Right renal cortex interstitium (tissue), 3 donors: Measurements from ENCODE around the gene GARS1. TPM values are rescaled to one million over a fixed set of nuclear protein-coding genes. Genes with fewer than 3 reads are reported as not detected.
"Not testable (repeated sequence)": the region's sequence is repeated elsewhere in the genome, so short reads cannot be mapped to it uniquely, and the experiment has no call there.

Experiments used
- DNase-seq, 3 donors: peaks; one replicate each; pipeline ENCODE4 v3.0.0-alpha.2; 2013; ENCODE audit warnings: low read depth in 3 of 3, low spot score in 2 of 3
- polyA plus RNA-seq, 3 donors: library from polyadenylated mRNA; unstranded; fragments of 120-200 nt; gene quantifications; one replicate each; pipeline ENCODE4 v1.2.1, GENCODE V29; 2013; ENCODE audit not compliant: insufficient read length in 3 of 3

GARS1 gene
- 100 to 1,000 TPM in 1 of 3 donors, 10 to 100 TPM in 2; 95.8 to 101 (median 98.7) TPM for polyA plus RNA-seq

DNA sequence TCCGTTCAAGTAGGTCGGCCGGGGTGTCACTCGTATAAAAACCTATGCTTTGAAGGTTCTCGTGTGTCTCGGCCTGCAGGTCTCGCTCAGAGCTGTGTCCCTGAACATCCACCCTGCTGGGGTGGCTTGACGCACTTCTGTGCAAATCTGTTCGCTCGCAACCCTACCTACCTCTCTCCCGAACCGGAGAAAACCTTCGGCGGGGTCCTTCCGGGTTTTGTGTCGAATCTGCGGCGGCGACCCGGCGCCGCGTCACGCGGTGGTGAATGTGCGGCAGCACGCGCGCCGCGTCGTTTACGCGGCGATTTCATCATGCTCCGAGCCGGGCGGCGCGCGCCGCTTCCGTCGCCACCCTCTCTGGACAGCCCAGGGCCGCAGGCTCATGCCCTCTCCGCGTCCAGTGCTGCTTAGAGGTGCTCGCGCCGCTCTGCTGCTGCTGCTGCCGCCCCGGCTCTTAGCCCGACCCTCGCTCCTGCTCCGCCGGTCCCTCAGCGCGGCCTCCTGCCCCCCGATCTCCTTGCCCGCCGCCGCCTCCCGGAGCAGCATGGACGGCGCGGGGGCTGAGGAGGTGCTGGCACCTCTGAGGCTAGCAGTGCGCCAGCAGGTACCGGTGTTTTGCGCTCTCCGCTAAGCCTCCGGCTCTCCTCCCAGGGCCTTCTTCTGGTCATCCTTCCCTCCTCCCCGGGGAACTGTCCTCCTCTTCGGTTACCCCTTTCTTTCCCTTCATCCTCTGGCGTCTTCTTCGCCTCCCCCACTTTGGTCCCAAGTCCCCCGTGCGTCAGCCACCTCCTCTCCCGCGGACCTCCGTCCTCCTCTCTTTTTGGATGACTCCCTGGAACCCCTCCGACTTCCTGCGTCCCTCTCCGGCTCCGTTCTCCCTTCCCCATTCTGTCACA lies at the start of gene GARS1:
TSS of gene GARS1 (plus strand) at position 339 of the 896 bp plus-strand sequence. CDS start at position 383, 44 bp downstream.
- DNase-seq = peak; percentile 80 to 84 (median 83)

GRCh38 chr7:30545791-30546555 lies 48.7 kb upstream of the GARS1 start:
- no peak for DNase-seq

DNA sequence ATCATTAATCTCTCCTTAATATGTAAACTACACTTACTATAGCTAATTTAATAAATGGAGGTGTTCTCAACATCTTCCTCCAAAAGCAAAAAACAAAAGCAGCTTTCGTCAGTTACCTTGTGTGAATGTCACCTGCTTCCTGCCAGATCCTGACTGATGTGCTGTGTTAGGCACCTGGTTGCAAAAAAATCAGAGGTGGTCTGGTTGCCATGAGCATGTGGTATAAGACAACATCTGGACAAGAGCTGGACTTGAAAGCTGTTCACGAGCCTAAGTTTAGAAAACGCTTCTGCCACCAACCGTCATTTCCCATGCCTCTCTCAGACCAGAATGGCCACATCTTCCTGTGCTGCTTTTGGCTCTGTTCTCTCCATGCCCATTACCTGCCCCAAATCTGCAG lies 48.1 kb upstream of the GARS1 start:
- DNase-seq = no peak

GRCh38 chr7:30548845-30549244 lies 45.8 kb upstream of the GARS1 start:
- DNase-seq = peak in 2 of 3 donors; percentile 37 to 71

DNA sequence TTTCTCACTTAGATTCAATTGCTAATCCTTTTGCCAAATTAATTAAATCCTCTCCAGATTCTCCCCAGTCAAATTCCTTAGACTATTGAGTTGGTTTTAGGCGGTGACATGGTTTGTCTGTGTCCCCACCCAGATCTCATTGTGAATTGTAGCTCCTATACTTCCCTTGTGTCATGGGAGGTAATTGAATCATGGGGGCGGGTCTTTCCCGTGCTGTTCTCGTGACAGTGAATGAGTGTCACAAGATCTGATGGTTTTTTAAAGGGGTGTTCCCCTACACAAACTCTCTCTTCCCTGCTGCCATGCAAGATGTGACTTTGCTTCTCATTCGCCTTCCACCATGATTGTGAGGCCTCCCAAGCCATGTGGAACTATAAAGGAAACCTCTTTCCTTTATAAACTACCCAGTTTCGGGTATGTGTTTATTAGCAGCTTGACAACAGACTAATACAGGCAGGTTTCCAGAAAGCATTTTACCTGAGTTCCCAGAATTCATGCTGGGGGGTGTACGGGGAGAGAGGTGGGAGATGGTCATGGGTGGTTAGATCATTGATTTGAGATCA lies 44.7 kb upstream of the GARS1 start:
- DNase-seq = no peak

GRCh38 chr7:30552330-30552729 lies 42.3 kb upstream of the GARS1 start:
- no peak for DNase-seq

DNA sequence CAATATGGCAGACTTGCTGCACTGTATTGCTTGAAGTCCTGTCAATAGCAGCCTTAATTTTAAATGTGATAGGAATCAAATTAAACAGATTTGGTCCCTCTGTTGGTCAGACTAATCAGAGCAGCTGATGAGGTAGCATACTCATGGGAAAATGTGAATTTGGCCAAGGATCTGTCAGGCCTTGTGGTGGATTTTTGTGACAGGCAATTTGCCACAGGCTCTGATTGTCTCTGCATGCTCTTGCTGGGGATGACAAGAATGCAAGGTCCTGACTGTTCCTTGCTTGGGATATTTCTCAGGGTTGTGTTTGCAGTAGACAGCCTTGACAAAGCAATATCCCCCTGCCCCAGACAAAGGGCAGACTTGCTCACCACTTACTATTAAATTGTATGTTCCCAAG lies 41.5 kb upstream of the GARS1 start:
- DNase-seq = no peak

- DNase-seq = no peak
Observed at GRCh38 chr7:30553546-30553945, 41.1 kb upstream of the GARS1 start.

GRCh38 chr7:30555525-30555924 lies 39.2 kb upstream of the GARS1 start:
- no peak for DNase-seq

- no peak for DNase-seq
Observed at GRCh38 chr7:30556840-30557239, 37.8 kb upstream of the GARS1 start.

- no peak for DNase-seq
Observed at GRCh38 chr7:30557245-30557644, 37.4 kb upstream of the GARS1 start.

- DNase-seq = no peak
Observed at GRCh38 chr7:30559611-30560010, 35.1 kb upstream of the GARS1 start.

- no peak for DNase-seq
Observed at GRCh38 chr7:30561389-30561788, 33.3 kb upstream of the GARS1 start.

DNA sequence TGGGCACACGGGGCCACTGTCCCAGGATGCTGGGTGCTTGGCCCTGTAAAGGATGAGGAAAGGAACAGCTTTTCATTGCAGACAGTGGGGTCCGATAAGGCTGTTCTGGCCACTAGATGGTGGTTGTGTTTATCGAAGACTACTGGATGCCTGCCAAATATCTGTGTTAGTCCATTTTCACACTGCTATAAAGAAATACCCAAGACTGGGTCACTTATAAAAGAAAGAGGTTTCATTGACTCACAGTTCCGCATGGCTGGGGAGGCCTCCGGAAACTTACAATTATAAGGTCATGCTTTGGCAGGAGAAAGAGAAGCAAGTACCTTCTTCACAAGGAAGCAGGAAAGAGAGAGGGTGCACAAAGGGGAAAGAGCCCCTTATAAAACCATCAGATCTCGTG lies 32.2 kb upstream of the GARS1 start:
- DNase-seq = no peak

DNA sequence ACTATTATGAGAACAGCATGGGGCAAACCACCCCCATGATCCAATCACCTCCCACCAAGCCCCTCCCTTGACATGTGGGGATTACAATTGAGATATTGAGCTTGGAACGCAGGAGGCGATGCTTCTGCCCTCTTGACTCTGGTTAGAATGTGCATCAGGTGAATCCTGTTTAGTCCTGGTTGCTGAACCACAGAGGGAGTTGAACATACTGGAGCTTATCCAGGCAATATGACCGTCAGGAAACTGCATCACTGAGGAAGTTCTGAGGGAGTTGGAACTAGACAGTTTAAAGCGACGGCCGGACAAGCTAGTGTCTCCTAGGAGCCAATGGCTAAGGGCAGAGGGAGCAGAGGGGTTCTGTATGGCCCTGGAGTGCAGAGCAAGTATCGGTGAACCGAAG lies 31.8 kb upstream of the GARS1 start:
- DNase-seq = no peak

- DNase-seq = no peak
Observed at GRCh38 chr7:30563326-30563942, 31.2 kb upstream of the GARS1 start.

DNA sequence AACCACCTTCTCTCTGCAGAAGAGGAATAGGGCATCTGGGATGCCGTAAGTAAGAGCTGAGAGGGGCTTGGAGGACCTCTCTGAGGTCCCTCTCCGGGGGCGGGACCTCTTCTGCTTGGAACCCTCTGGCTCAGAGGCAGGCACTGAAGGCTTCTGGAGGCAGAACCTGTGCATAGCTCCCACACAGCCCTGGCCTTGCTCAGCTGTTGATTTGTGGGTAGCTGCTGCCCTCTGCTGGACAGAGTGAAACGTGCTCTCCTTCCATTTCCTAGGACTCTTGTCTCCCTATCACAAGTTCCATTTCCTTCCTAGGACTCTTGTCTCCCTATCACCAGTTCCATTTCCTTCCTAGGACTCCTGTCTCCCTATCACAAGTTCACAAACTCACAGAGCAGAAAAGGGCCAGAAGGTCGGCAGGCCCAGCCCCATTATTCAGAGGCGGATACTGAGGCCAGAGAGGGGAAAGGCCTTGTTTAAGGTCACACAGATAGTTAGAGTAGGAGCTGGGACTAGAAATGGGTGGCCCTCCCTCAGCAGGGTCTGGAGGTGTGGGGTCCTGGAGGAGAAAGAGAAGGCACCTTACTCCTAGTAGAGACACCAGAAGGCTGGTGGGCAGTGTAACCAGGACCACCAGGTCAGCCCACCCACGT lies 30.3 kb upstream of the GARS1 start:
- DNase-seq = peak; percentile 74 to 78 (median 76)

DNA sequence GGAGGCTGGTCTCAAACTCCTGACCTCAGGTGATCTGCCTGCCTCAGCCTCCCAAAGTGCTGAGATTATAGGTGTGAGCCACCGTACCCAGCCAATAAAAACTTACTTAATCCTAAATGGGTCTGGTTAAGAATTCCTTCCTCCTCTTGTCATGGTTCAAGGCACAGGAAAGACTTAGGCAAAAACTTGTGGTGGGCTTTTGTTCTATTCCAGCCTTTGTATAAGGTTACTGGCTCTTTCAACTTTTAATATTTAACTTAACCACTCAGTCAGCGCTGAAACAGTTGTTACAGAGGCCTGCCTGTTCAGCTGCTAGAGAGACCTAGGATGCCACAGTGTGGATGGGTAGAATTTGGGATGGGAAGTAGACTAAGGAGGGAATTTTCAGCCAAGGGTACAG lies 28.1 kb upstream of the GARS1 start:
- DNase-seq = no peak

GRCh38 chr7:30567081-30567480 lies 27.6 kb upstream of the GARS1 start:
- no peak for DNase-seq

DNA sequence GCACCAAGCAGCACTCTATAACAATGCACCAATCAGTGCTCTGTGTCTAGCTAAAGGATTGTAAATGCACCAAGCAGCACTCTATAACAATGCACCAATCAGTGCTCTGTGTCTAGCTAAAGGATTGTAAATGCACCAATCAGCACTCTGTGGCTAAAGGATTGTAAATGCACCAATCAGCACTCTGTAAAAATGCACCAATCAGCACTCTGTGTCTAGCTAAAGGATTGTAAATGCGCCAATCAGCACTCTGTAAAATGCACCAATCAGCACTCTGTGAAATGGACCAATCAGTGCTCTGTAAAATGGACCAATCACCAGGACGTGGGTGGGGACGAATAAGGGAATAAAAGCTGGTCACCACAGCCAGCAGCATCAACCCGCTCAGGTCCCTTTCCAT lies 24.4 kb upstream of the GARS1 start:
- not testable (repeated sequence) for DNase-seq
